GM10266 (cell line): ENCODE results near the gene TRAPPC8.
"Not testable (repeated sequence)": the region's sequence is repeated elsewhere in the genome, so short reads cannot be mapped to it uniquely, and the experiment has no call there.

Experiments
- DNase-seq: peaks from one replicate; pipeline ENCODE4 v3.0.0; 2012; ENCODE audit errors: extremely low spot score
- TF ChIP-seq, protein P1 (sequence below): IDR thresholded peaks from 2 replicates; pipeline ENCODE4 v1.5.1; 2012; ENCODE audit warnings: mild to moderate bottlenecking, low read depth; ENCODE audit not compliant: control insufficient read depth, insufficient read depth; ENCODE audit errors: missing control alignments

The TRAPPC8 gene

DNA sequence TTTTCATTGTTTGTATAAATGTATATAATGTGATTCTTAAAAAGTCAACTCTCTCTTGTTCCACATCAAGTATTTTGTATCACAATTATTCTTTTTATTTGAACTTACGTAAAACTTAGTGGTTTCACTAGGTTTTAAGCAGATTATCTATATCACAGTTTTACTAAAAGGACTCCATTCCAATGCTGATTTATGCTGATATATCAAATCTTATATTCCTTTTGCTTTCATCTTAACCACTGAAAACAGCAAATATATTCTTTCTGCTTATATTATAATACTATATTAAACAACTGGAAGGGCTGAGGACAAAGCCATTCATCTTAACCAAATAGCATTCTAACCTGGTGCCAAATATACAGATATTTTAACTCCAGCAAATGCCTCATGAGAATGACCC, 24.2 kb downstream of the TRAPPC8 start:
- TF ChIP-seq, protein P1, sequence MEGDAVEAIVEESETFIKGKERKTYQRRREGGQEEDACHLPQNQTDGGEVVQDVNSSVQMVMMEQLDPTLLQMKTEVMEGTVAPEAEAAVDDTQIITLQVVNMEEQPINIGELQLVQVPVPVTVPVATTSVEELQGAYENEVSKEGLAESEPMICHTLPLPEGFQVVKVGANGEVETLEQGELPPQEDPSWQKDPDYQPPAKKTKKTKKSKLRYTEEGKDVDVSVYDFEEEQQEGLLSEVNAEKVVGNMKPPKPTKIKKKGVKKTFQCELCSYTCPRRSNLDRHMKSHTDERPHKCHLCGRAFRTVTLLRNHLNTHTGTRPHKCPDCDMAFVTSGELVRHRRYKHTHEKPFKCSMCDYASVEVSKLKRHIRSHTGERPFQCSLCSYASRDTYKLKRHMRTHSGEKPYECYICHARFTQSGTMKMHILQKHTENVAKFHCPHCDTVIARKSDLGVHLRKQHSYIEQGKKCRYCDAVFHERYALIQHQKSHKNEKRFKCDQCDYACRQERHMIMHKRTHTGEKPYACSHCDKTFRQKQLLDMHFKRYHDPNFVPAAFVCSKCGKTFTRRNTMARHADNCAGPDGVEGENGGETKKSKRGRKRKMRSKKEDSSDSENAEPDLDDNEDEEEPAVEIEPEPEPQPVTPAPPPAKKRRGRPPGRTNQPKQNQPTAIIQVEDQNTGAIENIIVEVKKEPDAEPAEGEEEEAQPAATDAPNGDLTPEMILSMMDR, result no peak
- no peak for DNase-seq

DNA sequence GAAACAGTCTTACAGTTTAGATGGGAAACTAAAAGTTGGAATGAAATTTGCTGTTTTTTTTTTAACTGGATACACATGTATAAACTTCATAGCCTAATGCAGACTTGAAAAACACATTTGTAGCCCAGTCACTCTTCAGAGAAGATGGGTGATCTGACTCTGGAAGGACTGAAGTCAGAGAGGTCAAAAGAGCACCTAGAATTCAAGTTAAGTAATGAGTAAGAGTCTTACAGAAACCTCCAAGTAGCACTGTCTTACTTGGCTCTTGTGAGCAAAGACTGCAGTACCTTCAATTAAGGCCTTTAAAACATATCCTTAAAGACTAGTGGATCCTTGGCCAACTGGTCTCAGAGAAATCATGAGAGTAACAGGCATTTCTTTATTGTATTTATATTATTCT, 41.9 kb downstream of the TRAPPC8 start:
- TF ChIP-seq, protein P1, result no peak
- DNase-seq, result no peak

DNA sequence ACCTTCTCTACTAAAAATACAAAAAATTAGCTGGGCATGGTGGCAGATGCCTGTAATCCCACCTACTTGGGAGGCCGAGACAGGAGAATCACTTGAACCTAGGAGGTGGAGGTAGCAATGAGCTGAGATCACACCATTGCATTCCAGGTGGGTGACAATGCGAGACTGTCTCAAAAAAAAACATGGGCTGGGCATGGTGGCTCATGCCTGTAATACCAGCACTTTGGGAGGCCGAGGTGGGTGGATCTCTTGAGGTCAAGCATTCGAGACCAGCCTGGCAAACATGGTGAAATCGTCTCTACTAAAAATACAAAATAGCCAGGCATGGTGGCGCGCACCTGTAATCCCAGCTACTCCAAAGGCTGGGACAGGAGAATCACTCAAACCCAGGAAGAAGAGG, 43.2 kb downstream of the TRAPPC8 start:
- not testable (repeated sequence) for DNase-seq

DNA sequence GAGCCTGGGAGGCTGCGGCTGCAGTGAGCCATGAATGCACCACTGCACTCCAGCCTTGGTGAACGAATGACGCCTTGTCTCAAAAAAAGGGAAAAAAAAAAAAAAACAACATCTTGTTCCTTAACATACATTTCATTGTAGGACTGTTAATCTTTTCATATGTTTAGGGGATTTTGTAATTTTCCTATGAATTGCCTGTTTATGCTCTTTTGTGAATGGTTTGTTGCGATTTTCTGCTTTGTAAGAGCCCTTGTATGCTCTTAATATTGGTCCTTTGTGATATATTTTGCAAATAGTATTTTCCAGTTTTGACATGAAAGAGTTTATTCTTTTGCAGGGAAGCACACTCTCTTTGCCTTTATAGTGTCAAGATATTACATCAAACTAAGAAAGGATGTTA, 50.0 kb downstream of the TRAPPC8 start:
- TF ChIP-seq, protein P1, result no peak
- DNase-seq, result no peak

DNA sequence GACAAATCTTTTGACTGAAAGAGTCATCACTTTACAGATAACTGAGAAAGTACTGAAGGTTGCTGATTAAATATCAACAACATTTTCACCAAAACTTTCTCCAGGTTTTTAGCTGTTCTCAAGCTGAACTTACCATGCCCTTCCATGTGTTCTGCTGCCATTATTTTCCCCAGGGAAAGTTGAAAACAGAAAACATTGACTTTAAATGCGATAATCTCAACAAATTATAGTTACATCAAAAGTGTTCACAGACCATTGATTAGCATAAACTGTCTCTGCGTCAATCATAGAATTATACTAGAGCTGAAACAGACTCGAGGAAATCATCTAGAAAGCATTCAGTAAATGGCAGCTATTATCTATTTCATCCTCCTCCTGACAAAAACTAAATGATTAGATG, 51.4 kb downstream of the TRAPPC8 start:
- DNase-seq, result no peak
- TF ChIP-seq, protein P1, result no peak

DNA sequence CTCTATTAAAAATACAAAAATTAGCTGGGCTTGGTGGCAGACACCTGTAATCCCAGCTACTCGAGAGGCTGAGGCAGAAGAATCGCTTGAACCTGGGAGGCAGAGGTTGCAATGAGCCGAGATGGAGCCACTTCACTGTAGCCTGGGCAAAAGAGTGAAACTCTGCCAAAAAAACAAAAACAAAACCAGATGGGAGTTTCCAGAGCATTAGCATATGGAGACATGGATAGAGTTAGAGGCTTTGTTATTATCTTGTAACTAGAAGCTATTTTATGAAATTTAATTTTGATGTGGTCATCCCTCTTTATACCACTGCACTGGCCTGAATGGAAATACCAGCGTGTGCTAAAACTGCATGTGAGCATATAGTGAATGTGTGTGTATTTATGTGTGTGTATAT, 58.9 kb downstream of the TRAPPC8 start:
- TF ChIP-seq, protein P1, result no peak
- no peak for DNase-seq

DNA sequence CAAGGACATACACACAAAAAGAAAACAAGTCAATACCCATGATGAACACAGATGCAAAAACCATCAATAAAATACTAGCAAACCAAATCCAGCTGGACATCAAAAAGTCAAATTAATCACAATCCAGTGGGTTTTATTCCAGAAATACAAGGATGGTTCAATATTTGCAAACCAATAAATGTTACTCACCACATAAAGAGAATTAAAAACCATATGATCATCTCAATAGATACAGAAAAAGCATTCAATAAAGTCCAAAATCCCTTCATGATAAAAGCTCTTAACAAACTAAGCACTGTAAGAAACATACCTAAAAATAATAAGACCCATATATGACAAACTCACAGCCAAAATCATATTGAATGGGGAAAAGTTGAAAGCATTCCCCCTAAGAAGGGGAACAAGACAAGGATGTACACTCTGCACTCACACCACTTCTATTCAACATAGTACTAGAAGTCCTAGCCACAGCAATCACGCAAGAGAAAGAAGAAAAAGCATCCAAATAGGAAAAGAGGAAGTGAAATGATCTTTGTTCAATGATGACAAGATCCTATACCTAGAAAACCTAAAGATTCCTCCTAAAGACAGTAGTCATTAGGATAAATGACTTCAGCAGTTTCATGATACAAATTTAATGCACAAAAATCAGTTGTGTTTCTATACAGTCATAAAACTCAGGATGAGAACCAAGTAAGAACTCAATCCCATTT, 62.6 kb downstream of the TRAPPC8 start:
- TF ChIP-seq, protein P1, result no peak
- no peak for DNase-seq

DNA sequence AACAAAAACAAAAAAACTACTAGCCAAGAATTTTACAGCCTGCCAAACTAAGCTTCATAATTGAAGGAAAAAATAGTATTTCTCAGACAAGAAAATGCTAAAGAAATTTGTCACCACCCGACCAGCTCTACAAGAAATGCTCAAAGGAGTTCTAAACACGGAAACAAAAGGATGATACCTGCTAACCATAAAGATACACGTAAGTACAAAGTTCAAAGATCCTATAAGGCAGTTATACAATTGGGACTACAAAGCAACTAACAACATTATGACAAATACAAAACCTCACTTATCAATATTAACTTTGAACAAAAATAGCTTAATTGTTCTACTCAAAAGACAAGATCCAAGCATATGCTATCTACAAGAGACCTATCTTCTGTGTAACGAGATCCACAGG, 64.6 kb downstream of the TRAPPC8 start:
- TF ChIP-seq, protein P1, result no peak
- DNase-seq, result no peak
